SK-N-SH treated with all-trans-retinoic acid at 6 μM for 48 hours (cell line): ENCODE data around the gene KLF11.

Experiments
- ATAC-seq: fragments of 200-7000 bp; cut with Tn5 transposase; 3 replicates; pipeline ENCODE4 v1.9.1; 2020; ENCODE audit warnings: mild to moderate bottlenecking, moderate library complexity
- BACH2 ChIP-seq: fragments of 250-450 bp; sonication (Bioruptor Pico); IDR thresholded peaks from 2 replicates; pipeline ENCODE4 v1.9.0; 2021; ENCODE audit warnings: mild to moderate bottlenecking, borderline replicate concordance
- CSDC2 ChIP-seq: fragments of 250-450 bp; sonication (Bioruptor Pico); IDR thresholded peaks from 2 replicates; pipeline ENCODE4 v1.5.0; 2020; ENCODE audit warnings: mild to moderate bottlenecking, moderate library complexity
- GLIS3 ChIP-seq: fragments of 250-450 bp; sonication (Bioruptor Pico); IDR thresholded peaks from 2 replicates; pipeline ENCODE4 v1.5.0; 2020; ENCODE audit warnings: mild to moderate bottlenecking, moderate library complexity
- ISL1 ChIP-seq: fragments of 250-450 bp; sonication (Bioruptor Pico); IDR thresholded peaks from 2 replicates; pipeline ENCODE4 v2.1.2; 2022; ENCODE audit warnings: mild to moderate bottlenecking, moderate library complexity
- OSR1 ChIP-seq: fragments of 250-450 bp; sonication (Bioruptor Pico); IDR thresholded peaks from 2 replicates; pipeline ENCODE4 v1.8.0; 2022; ENCODE audit warnings: moderate library complexity, mild to moderate bottlenecking, inconsistent platforms
- PPARA ChIP-seq: fragments of 250-450 bp; sonication (Bioruptor Pico); IDR thresholded peaks from 2 replicates; pipeline ENCODE4 v1.5.0; 2020; ENCODE audit warnings: mild to moderate bottlenecking, borderline replicate concordance
- RARB ChIP-seq: fragments of 250-450 bp; sonication (Bioruptor Pico); IDR thresholded peaks from 2 replicates; pipeline ENCODE4 v1.8.0; 2021; ENCODE audit warnings: mild to moderate bottlenecking, moderate library complexity
- SNAI2 ChIP-seq: fragments of 250-450 bp; sonication (Bioruptor Pico); IDR thresholded peaks from 2 replicates; pipeline ENCODE4 v1.5.0; 2020; ENCODE audit warnings: mild to moderate bottlenecking, moderate library complexity
- TCF4 ChIP-seq: fragments of 250-450 bp; sonication (Bioruptor Pico); IDR thresholded peaks from 2 replicates; pipeline ENCODE4 v1.8.0; 2021; ENCODE audit warnings: mild to moderate bottlenecking, moderate library complexity, borderline replicate concordance
- TOX ChIP-seq: fragments of 250-450 bp; sonication (Bioruptor Pico); IDR thresholded peaks from 2 replicates; pipeline ENCODE4 v1.8.0; 2021; ENCODE audit warnings: mild to moderate bottlenecking, moderate library complexity, borderline replicate concordance
- ZFP3 ChIP-seq: fragments of 250-450 bp; sonication (Bioruptor Pico); IDR thresholded peaks from 2 replicates; pipeline ENCODE4 v1.5.0; 2020; ENCODE audit warnings: mild to moderate bottlenecking, moderate library complexity
- ZNF70 ChIP-seq: fragments of 450-650 bp; formaldehyde crosslinking; IDR thresholded peaks from 2 replicates; pipeline ENCODE4 v1.5.0; 2020; ENCODE audit warnings: mild to moderate bottlenecking, moderate library complexity
- ZNF8 ChIP-seq: fragments of 450-650 bp; formaldehyde crosslinking; IDR thresholded peaks from 2 replicates; pipeline ENCODE4 v1.5.0; 2020; ENCODE audit warnings: mild to moderate bottlenecking, moderate library complexity
- TF ChIP-seq, protein P1 (sequence below): fragments of 250-450 bp; sonication (Bioruptor Pico); IDR thresholded peaks from 2 replicates; pipeline ENCODE4 v1.8.0; 2020; ENCODE audit warnings: mild to moderate bottlenecking, moderate library complexity, borderline replicate concordance
- TF ChIP-seq, protein P2 (sequence below): fragments of 250-450 bp; sonication (Bioruptor Pico); IDR thresholded peaks from 2 replicates; pipeline ENCODE4 v1.8.0; 2021; ENCODE audit warnings: low read depth, mild to moderate bottlenecking, moderate library complexity, borderline replicate concordance
- TF ChIP-seq, protein P3 (sequence below): fragments of 250-450 bp; sonication (Bioruptor Pico); IDR thresholded peaks from 2 replicates; pipeline ENCODE4 v1.5.0; 2020; ENCODE audit warnings: mild to moderate bottlenecking, moderate library complexity
- TF ChIP-seq, protein P4 (sequence below): fragments of 250-450 bp; sonication (Bioruptor Pico); IDR thresholded peaks from 2 replicates; pipeline ENCODE4 v1.5.1; 2020; ENCODE audit warnings: low read depth, mild to moderate bottlenecking, moderate library complexity
- TF ChIP-seq, protein P5 (sequence below): fragments of 250-450 bp; sonication (Bioruptor Pico); IDR thresholded peaks from 2 replicates; pipeline ENCODE4 v1.5.1; 2021; ENCODE audit warnings: mild to moderate bottlenecking, moderate library complexity

The KLF11 gene

DNA sequence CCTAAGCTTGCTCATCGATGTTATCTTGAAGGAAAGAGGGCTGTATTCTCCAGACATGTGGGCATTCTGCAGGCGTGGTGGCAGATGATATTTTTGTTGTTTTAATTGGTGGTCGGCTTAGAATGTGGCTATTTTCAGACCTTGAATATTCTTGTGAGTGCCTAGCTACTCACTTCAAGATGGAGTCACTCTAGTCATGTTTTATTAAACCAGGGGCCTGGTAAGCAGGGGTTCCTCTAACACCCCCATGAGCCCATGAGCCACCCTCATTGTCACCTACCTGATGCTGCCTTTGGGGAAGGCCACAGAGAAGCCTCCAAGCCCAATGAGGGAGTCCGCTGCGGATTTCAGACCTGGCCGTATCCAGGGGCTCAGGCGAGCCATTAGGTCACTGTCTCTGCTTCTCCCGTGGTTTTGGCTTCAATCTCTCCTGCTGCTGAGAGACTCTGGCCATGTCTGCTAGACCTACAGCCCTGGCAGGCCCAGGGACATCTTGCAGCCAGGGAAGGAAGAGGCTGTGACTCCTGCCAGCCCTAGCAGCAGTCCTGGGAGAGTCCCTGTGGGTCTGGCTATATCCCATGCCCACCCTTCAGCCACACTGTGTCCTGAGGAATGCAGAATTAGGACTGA is 16.3 kb upstream of the KLF11 start:
- TF ChIP-seq GLIS3 (CRISPR knock-in tag) (no peak), ZFP3 (CRISPR knock-in tag) (no peak), TOX (CRISPR knock-in tag) (no peak), RARB (no peak), CSDC2 (CRISPR knock-in tag) (no peak), ISL1 (CRISPR knock-in tag) (no peak), TCF4 (CRISPR knock-in tag) (no peak), PPARA (CRISPR knock-in tag) (no peak), ZNF8 (CRISPR knock-in tag) (no peak)
- TF ChIP-seq, protein P1, sequence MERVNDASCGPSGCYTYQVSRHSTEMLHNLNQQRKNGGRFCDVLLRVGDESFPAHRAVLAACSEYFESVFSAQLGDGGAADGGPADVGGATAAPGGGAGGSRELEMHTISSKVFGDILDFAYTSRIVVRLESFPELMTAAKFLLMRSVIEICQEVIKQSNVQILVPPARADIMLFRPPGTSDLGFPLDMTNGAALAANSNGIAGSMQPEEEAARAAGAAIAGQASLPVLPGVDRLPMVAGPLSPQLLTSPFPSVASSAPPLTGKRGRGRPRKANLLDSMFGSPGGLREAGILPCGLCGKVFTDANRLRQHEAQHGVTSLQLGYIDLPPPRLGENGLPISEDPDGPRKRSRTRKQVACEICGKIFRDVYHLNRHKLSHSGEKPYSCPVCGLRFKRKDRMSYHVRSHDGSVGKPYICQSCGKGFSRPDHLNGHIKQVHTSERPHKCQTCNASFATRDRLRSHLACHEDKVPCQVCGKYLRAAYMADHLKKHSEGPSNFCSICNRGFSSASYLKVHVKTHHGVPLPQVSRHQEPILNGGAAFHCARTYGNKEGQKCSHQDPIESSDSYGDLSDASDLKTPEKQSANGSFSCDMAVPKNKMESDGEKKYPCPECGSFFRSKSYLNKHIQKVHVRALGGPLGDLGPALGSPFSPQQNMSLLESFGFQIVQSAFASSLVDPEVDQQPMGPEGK (CRISPR knock-in tag), result no peak
- TF ChIP-seq, protein P2, sequence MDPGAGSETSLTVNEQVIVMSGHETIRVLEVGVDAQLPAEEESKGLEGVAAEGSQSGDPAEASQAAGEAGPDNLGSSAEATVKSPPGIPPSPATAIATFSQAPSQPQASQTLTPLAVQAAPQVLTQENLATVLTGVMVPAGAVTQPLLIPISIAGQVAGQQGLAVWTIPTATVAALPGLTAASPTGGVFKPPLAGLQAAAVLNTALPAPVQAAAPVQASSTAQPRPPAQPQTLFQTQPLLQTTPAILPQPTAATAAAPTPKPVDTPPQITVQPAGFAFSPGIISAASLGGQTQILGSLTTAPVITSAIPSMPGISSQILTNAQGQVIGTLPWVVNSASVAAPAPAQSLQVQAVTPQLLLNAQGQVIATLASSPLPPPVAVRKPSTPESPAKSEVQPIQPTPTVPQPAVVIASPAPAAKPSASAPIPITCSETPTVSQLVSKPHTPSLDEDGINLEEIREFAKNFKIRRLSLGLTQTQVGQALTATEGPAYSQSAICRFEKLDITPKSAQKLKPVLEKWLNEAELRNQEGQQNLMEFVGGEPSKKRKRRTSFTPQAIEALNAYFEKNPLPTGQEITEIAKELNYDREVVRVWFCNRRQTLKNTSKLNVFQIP (CRISPR knock-in tag), result no peak
- TF ChIP-seq, protein P3, sequence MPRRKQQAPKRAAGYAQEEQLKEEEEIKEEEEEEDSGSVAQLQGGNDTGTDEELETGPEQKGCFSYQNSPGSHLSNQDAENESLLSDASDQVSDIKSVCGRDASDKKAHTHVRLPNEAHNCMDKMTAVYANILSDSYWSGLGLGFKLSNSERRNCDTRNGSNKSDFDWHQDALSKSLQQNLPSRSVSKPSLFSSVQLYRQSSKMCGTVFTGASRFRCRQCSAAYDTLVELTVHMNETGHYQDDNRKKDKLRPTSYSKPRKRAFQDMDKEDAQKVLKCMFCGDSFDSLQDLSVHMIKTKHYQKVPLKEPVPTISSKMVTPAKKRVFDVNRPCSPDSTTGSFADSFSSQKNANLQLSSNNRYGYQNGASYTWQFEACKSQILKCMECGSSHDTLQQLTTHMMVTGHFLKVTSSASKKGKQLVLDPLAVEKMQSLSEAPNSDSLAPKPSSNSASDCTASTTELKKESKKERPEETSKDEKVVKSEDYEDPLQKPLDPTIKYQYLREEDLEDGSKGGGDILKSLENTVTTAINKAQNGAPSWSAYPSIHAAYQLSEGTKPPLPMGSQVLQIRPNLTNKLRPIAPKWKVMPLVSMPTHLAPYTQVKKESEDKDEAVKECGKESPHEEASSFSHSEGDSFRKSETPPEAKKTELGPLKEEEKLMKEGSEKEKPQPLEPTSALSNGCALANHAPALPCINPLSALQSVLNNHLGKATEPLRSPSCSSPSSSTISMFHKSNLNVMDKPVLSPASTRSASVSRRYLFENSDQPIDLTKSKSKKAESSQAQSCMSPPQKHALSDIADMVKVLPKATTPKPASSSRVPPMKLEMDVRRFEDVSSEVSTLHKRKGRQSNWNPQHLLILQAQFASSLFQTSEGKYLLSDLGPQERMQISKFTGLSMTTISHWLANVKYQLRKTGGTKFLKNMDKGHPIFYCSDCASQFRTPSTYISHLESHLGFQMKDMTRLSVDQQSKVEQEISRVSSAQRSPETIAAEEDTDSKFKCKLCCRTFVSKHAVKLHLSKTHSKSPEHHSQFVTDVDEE (CRISPR knock-in tag), result no peak
- TF ChIP-seq, protein P4, sequence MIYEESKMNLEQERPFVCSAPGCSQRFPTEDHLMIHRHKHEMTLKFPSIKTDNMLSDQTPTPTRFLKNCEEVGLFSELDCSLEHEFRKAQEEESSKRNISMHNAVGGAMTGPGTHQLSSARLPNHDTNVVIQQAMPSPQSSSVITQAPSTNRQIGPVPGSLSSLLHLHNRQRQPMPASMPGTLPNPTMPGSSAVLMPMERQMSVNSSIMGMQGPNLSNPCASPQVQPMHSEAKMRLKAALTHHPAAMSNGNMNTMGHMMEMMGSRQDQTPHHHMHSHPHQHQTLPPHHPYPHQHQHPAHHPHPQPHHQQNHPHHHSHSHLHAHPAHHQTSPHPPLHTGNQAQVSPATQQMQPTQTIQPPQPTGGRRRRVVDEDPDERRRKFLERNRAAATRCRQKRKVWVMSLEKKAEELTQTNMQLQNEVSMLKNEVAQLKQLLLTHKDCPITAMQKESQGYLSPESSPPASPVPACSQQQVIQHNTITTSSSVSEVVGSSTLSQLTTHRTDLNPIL, result no peak
- TF ChIP-seq, all 23 proteins: peak for 0
- no peak for ATAC-seq

DNA sequence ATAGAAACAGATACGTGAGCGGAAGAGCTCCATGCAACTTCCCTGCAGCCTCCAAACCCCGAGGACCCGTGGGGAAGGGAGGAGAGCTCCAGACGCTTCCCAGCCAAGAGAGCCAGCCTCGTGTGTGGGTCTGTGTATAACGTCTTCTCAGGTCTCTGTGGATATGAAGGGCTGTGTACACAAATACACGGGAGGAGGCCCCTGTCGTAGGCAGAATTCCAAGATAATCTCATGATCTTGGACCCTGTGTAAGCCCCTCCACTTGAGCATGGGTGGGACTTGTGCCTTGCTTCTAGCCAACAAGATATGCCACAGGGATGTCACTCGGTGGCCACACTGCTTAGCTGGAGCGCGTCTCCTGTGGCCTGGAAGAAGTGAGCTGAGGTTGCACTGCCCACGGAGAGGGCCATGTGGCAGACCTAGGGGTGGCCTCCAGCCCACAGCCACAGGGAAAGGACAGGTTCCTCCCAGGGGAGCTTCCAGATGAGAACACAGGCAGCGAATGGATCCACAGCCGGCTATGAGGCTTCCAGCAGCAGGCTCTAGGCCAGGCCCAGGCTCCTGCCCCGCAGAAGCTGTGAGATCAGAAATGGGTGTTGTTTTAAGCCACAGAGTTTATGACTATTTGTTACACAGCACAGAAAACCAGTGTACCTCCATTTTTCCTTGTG is 15.6 kb upstream of the KLF11 start:
- TF ChIP-seq, protein P4, result no peak
- TF ChIP-seq ZNF70 (CRISPR knock-in tag) (no peak), ZNF8 (CRISPR knock-in tag) (no peak), CSDC2 (CRISPR knock-in tag) (no peak), SNAI2 (CRISPR knock-in tag) (no peak), ISL1 (CRISPR knock-in tag) (no peak), OSR1 (CRISPR knock-in tag) (no peak), BACH2 (no peak)
- TF ChIP-seq, protein P5, sequence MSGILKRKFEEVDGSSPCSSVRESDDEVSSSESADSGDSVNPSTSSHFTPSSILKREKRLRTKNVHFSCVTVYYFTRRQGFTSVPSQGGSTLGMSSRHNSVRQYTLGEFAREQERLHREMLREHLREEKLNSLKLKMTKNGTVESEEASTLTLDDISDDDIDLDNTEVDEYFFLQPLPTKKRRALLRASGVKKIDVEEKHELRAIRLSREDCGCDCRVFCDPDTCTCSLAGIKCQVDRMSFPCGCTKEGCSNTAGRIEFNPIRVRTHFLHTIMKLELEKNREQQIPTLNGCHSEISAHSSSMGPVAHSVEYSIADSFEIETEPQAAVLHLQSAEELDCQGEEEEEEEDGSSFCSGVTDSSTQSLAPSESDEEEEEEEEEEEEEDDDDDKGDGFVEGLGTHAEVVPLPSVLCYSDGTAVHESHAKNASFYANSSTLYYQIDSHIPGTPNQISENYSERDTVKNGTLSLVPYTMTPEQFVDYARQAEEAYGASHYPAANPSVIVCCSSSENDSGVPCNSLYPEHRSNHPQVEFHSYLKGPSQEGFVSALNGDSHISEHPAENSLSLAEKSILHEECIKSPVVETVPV (CRISPR knock-in tag), result no peak
- TF ChIP-seq, protein P1 (CRISPR knock-in tag), result no peak
- ATAC-seq, result no peak
